Measurements from ENCODE around the gene DNAJC5G. TPM values are rescaled to one million over a fixed set of nuclear protein-coding genes. Genes with fewer than 3 reads are reported as not detected.

The DNAJC5G gene, protein sequence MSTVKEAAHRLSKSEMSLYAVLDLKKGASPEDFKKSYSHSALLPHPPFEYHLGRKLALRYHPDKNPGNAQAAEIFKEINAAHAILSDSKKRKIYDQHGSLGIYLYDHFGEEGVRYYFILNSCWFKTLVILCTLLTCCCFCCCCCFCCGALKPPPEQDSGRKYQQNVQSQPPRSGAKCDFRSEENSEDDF
- not detected for polyA plus RNA-seq (2013, experiment 1 of 2)
- not detected for polyA plus RNA-seq (2013, experiment 2 of 2)

GRCh38 chr2:27275211-27276150, at the start of gene DNAJC5G:
Gene DNAJC5G, plus strand, starts transcription at chr2:27275433. Its CDS starts 1,296 bp downstream, at chr2:27276729.
- Histone ChIP-seq H3K4me3 (ENCODE audit: extremely low read depth, insufficient read depth, low read length, poor library complexity, severe bottlenecking) (no peak within 1 kb of the TSS), H3K27ac (ENCODE audit: low read depth, low read length, severe bottlenecking) (no peak within 1 kb of the TSS), H3K36me3 (ENCODE audit: control insufficient read depth, insufficient read depth, low read length) (no peaks in the 10 kb centered on the region), H3K9me3 (ENCODE audit: control insufficient read depth, low read length) (no peaks in the 10 kb centered on the region), H3K4me1 (ENCODE audit: control insufficient read depth, insufficient read depth, low read length, poor library complexity, severe bottlenecking) (no peaks in the 10 kb centered on the region)
- WGBS, 2 experiments (ENCODE audit: insufficient coverage in 2 of 2), result 87 to 89% methylated on average over 29 to 33 of the region's 39 CpGs

DNA sequence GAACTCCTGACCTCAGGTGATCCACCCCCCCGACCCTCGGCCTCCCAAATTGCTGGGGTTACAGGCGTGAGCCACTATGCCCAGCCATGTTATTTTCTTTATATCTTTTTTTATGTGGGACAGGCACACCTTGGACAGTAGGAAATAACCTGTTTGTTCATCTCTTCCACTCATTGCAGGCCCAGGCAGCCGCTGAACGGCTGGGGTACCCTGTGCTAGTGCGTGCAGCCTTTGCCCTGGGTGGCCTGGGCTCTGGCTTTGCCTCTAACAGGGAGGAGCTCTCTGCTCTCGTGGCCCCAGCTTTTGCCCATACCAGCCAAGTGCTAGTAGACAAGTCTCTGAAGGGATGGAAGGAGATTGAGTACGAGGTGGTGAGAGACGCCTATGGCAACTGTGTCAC, 49.7 kb upstream of the DNAJC5G start:
- Histone ChIP-seq H3K9me3 (ENCODE audit: control insufficient read depth, low read length) (no peaks in the 10 kb centered on the region), H3K27ac (ENCODE audit: low read depth, low read length, severe bottlenecking) (no peak overlapping the region), H3K36me3 (ENCODE audit: control insufficient read depth, insufficient read depth, low read length) (peaks cover 84% of the 10 kb centered on the region), H3K4me1 (ENCODE audit: control insufficient read depth, insufficient read depth, low read length, poor library complexity, severe bottlenecking) (no peaks in the 10 kb centered on the region), H3K4me3 (ENCODE audit: extremely low read depth, insufficient read depth, low read length, poor library complexity, severe bottlenecking) (no peak overlapping the region)
- WGBS, 2 experiments (ENCODE audit: insufficient coverage in 2 of 2), result 92 to 96% methylated on average over 6 of the region's 9 CpGs

GRCh38 chr2:27227501-27227900, 47.7 kb upstream of the DNAJC5G start:
- peaks cover 80% of the 10 kb centered on the region for H3K36me3 ChIP-seq (ENCODE audit: control insufficient read depth, insufficient read depth, low read length)
- no peaks in the 10 kb centered on the region for H3K4me1 ChIP-seq (ENCODE audit: control insufficient read depth, insufficient read depth, low read length, poor library complexity, severe bottlenecking)
- H3K4me3 ChIP-seq (ENCODE audit: extremely low read depth, insufficient read depth, low read length, poor library complexity, severe bottlenecking), result no peak overlapping the region
- no peak overlapping the region for H3K27ac ChIP-seq (ENCODE audit: low read depth, low read length, severe bottlenecking)
- WGBS, 2 experiments (ENCODE audit: insufficient coverage in 2 of 2), result no CpG with 5 or more reads among the region's 2 CpGs
- no peaks in the 10 kb centered on the region for H3K9me3 ChIP-seq (ENCODE audit: control insufficient read depth, low read length)

- H3K4me3 ChIP-seq (ENCODE audit: extremely low read depth, insufficient read depth, low read length, poor library complexity, severe bottlenecking), result no peak overlapping the region
- no peaks in the 10 kb centered on the region for H3K9me3 ChIP-seq (ENCODE audit: control insufficient read depth, low read length)
- H3K36me3 ChIP-seq (ENCODE audit: control insufficient read depth, insufficient read depth, low read length), result peaks cover 82% of the 10 kb centered on the region
- 97% methylated on average over 12 of the region's 13 CpGs for WGBS, 2 experiments (ENCODE audit: insufficient coverage in 2 of 2)
- H3K27ac ChIP-seq (ENCODE audit: low read depth, low read length, severe bottlenecking), result no peak overlapping the region
- H3K4me1 ChIP-seq (ENCODE audit: control insufficient read depth, insufficient read depth, low read length, poor library complexity, severe bottlenecking), result no peaks in the 10 kb centered on the region
These were observed 43.3 kb upstream of the DNAJC5G start for GRCh38 chr2:27231921-27232320.

- no peaks in the 10 kb centered on the region for H3K9me3 ChIP-seq (ENCODE audit: control insufficient read depth, low read length)
- 97 to 98% methylated on average over 12 to 14 of the region's 14 CpGs for WGBS, 2 experiments (ENCODE audit: insufficient coverage in 2 of 2)
- peaks cover 88% of the 10 kb centered on the region for H3K36me3 ChIP-seq (ENCODE audit: control insufficient read depth, insufficient read depth, low read length)
- no peak overlapping the region for H3K27ac ChIP-seq (ENCODE audit: low read depth, low read length, severe bottlenecking)
- H3K4me1 ChIP-seq (ENCODE audit: control insufficient read depth, insufficient read depth, low read length, poor library complexity, severe bottlenecking), result no peaks in the 10 kb centered on the region
- H3K4me3 ChIP-seq (ENCODE audit: extremely low read depth, insufficient read depth, low read length, poor library complexity, severe bottlenecking), result no peak overlapping the region
These were observed 41.9 kb upstream of the DNAJC5G start for GRCh38 chr2:27233341-27233740.

GRCh38 chr2:27236136-27236535, 39.1 kb upstream of the DNAJC5G start:
- Histone ChIP-seq H3K9me3 (ENCODE audit: control insufficient read depth, low read length) (no peaks in the 10 kb centered on the region), H3K36me3 (ENCODE audit: control insufficient read depth, insufficient read depth, low read length) (peaks cover 93% of the 10 kb centered on the region), H3K4me1 (ENCODE audit: control insufficient read depth, insufficient read depth, low read length, poor library complexity, severe bottlenecking) (no peaks in the 10 kb centered on the region), H3K4me3 (ENCODE audit: extremely low read depth, insufficient read depth, low read length, poor library complexity, severe bottlenecking) (no peak overlapping the region), H3K27ac (ENCODE audit: low read depth, low read length, severe bottlenecking) (no peak overlapping the region)
- WGBS, 2 experiments (ENCODE audit: insufficient coverage in 2 of 2), result 96 to 100% methylated on average over 9 to 12 of the region's 12 CpGs

DNA sequence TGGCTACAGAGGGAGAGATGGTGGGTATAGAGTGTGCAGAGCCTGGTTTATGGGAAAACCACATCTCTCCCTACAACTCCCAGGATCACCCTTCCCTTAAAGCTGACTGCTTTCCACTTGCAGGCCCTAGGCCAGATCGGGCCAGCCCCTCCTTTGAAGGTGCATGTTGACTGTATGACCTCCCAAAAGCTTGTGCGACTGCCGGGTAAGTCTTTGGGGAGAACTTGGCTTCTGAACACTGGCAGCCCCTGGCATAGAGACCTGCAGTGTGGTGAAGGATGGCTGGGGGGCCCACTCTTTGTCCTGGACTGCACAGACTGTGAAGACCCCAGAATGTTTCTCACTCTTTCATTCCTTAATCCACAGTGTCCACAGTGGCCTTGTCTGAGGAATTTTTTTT, 38.6 kb upstream of the DNAJC5G start:
- Histone ChIP-seq H3K36me3 (ENCODE audit: control insufficient read depth, insufficient read depth, low read length) (peaks cover 93% of the 10 kb centered on the region), H3K4me1 (ENCODE audit: control insufficient read depth, insufficient read depth, low read length, poor library complexity, severe bottlenecking) (no peaks in the 10 kb centered on the region), H3K27ac (ENCODE audit: low read depth, low read length, severe bottlenecking) (no peak overlapping the region), H3K9me3 (ENCODE audit: control insufficient read depth, low read length) (no peaks in the 10 kb centered on the region), H3K4me3 (ENCODE audit: extremely low read depth, insufficient read depth, low read length, poor library complexity, severe bottlenecking) (no peak overlapping the region)
- WGBS, 2 experiments (ENCODE audit: insufficient coverage in 2 of 2), result 92 to 93% methylated on average over 3 of the region's 3 CpGs

- WGBS, 2 experiments (ENCODE audit: insufficient coverage in 2 of 2), result 94 to 99% methylated on average over 13 to 15 of the region's 15 CpGs
These were observed 37.8 kb upstream of the DNAJC5G start for GRCh38 chr2:27237341-27237945.

GRCh38 chr2:27238976-27239375, 36.3 kb upstream of the DNAJC5G start:
- H3K27ac ChIP-seq (ENCODE audit: low read depth, low read length, severe bottlenecking), result no peak overlapping the region
- H3K36me3 ChIP-seq (ENCODE audit: control insufficient read depth, insufficient read depth, low read length), result peaks cover 93% of the 10 kb centered on the region
- H3K9me3 ChIP-seq (ENCODE audit: control insufficient read depth, low read length), result no peaks in the 10 kb centered on the region
- H3K4me1 ChIP-seq (ENCODE audit: control insufficient read depth, insufficient read depth, low read length, poor library complexity, severe bottlenecking), result no peaks in the 10 kb centered on the region
- 99 to 100% methylated on average over 3 to 8 of the region's 8 CpGs for WGBS, 2 experiments (ENCODE audit: insufficient coverage in 2 of 2)
- H3K4me3 ChIP-seq (ENCODE audit: extremely low read depth, insufficient read depth, low read length, poor library complexity, severe bottlenecking), result no peak overlapping the region

More at GRCh38 chr2:27237341-27237945, 37.8 kb upstream of the DNAJC5G start:
- no peaks in the 10 kb centered on the region for H3K4me1 ChIP-seq (ENCODE audit: control insufficient read depth, insufficient read depth, low read length, poor library complexity, severe bottlenecking)
- H3K27ac ChIP-seq (ENCODE audit: low read depth, low read length, severe bottlenecking), result no peak overlapping the region
- peaks cover 93% of the 10 kb centered on the region for H3K36me3 ChIP-seq (ENCODE audit: control insufficient read depth, insufficient read depth, low read length)
- no peaks in the 10 kb centered on the region for H3K9me3 ChIP-seq (ENCODE audit: control insufficient read depth, low read length)
- no peak overlapping the region for H3K4me3 ChIP-seq (ENCODE audit: extremely low read depth, insufficient read depth, low read length, poor library complexity, severe bottlenecking)

GRCh38 chr2:27240406-27240805, 34.8 kb upstream of the DNAJC5G start:
- Histone ChIP-seq H3K36me3 (ENCODE audit: control insufficient read depth, insufficient read depth, low read length) (peaks cover 85% of the 10 kb centered on the region), H3K9me3 (ENCODE audit: control insufficient read depth, low read length) (no peaks in the 10 kb centered on the region), H3K27ac (ENCODE audit: low read depth, low read length, severe bottlenecking) (no peak overlapping the region), H3K4me3 (ENCODE audit: extremely low read depth, insufficient read depth, low read length, poor library complexity, severe bottlenecking) (no peak overlapping the region), H3K4me1 (ENCODE audit: control insufficient read depth, insufficient read depth, low read length, poor library complexity, severe bottlenecking) (no peaks in the 10 kb centered on the region)
- 93 to 100% methylated on average over 3 to 5 of the region's 9 CpGs for WGBS, 2 experiments (ENCODE audit: insufficient coverage in 2 of 2)
